SU-DHL-6 (cell line): ENCODE results near the gene TPD52L3.

Experiments used
- EZH2phosphoT487 ChIP-seq: fragments of 200-600 bp; sonication (generic), shearing (Covaris generic); conservative IDR thresholded peaks from 2 replicates; pipeline ENCODE4 v1.6.1; 2018; ENCODE audit warnings: mild to moderate bottlenecking, antibody characterized with exemption, low read length, moderate library complexity, mixed read lengths
- TF ChIP-seq, protein P1 (sequence below): fragments of 200-600 bp; sonication (generic); IDR thresholded peaks from one replicate; pipeline ENCODE4 v1.5.1; 2017; ENCODE audit warnings: antibody characterized with exemption, mild to moderate bottlenecking, low read length, moderate library complexity; ENCODE audit not compliant: insufficient read depth, poor library complexity, severe bottlenecking

DNA sequence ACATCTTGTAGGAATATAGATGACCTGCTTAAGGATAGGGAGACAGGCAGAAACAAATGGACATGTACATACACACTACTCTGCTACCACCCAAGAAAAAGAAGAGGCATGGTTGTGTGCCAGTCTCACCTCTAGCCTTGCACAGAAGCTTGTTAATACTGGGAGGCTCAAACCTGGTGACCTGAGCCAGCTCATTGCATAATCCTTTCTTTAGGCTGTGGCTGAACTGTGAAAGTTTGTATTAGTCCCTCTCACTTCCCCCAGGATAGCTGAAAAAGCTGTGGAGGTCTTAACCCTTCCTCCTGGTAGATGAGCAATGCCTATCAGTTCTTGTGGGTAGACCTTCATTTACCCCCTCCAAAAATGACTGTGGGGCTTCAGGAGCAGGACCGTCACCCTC lies 28.7 kb downstream of the TPD52L3 start:
- TF ChIP-seq, protein P1, sequence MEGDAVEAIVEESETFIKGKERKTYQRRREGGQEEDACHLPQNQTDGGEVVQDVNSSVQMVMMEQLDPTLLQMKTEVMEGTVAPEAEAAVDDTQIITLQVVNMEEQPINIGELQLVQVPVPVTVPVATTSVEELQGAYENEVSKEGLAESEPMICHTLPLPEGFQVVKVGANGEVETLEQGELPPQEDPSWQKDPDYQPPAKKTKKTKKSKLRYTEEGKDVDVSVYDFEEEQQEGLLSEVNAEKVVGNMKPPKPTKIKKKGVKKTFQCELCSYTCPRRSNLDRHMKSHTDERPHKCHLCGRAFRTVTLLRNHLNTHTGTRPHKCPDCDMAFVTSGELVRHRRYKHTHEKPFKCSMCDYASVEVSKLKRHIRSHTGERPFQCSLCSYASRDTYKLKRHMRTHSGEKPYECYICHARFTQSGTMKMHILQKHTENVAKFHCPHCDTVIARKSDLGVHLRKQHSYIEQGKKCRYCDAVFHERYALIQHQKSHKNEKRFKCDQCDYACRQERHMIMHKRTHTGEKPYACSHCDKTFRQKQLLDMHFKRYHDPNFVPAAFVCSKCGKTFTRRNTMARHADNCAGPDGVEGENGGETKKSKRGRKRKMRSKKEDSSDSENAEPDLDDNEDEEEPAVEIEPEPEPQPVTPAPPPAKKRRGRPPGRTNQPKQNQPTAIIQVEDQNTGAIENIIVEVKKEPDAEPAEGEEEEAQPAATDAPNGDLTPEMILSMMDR, result no peak
- TF ChIP-seq EZH2phosphoT487, result no peak
